T-helper 9 cell (primary cell): ENCODE results near the gene ALS2CL.

Experiments used
- DNase-seq: peaks from one replicate; pipeline ENCODE4 v3.0.0-alpha.2; 2020

Gene ALS2CL

DNA sequence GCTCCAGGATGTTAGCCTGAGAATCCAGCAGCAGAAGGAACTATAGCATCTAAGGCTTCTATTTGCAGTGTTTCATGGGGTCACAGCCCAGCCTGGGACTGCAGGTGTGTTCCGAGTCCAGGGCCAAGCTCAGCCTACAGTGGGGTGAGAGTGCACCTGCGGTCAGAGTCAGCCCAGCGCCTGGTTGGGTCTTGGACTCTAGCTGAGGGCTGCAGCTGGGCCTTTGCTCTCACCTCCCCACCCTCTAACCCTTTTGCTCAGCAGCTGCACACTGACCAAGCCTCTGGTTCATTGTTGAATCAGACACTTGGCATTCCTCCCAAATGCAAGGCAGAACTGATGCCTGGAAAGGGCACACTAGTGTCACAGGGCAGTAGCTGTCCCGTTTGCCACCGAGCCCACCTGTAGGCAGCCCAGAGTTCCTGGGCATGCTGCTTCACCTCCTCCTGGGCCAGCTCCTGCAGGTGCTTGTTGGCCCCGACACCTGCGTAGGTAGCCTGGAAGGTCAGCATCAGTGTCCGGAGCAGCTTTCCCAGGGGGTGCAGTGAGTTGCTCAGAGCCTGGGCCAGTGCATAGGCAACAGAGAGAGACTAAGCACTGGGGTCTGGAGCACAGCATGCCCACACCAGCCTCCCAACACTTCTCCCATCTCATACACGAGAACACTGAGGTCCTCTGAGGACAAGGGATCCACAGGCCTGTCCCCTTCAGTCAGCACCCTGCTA lies 17.5 kb downstream of the ALS2CL start:
- no peak for DNase-seq

DNA sequence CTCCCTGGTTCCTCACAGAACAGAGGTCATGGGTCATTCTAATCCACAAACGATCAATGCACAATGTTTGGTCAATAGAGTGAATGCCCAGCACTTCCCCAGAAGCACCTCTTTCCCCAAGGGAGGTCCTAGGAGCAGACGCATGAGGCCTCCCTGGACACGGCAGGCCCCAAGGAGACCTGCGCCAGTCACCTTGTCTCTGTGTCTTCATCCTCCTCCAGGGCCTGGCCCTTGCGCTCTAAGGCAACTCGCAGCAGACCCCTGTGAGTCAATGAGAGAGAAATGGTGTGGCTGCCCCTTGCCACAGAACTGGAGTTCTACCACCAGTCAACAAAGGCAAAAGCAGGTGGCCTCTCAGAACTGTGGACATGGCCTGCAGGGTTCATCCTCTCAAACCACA lies 18.1 kb downstream of the ALS2CL start:
- no peak for DNase-seq

DNA sequence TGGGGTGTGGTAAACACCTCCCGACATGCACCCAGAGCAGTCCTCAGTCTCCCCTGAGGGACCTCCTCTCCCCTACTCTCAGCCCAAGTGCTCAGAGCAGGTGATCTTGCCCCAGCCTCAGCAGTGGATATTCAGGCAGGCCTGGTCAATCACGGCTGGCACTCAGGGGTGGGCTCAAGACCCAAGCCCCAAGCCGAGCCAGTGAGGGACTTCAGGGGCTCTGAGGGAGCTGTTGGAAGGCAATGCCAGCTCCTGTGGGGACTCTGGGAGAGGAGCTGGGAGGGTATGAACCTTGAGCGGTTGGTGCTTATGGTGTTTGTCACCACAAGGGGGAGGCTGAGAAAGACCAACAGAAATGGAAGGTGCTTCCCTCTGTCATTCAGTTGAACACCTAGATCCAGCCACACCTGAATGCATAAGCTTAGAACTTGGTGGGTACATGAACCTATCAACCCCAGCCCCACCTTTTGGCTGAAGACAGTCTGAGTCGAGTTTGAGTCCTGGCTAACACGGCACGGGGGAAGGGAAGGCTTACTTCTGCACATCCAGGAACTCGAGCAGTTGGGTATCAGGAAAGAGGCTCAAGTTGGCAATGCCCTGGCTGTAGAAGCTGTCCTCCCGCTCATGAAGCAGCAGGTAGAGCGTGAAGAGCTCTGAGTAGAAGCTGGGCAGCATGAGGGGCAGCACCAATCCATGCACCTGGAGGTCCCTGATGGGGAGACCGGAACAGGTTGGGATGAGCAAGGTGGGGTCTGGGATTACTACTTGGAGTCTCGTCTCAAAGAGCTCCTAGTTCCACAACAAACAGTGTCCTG lies 19.2 kb downstream of the ALS2CL start:
- no peak for DNase-seq

DNA sequence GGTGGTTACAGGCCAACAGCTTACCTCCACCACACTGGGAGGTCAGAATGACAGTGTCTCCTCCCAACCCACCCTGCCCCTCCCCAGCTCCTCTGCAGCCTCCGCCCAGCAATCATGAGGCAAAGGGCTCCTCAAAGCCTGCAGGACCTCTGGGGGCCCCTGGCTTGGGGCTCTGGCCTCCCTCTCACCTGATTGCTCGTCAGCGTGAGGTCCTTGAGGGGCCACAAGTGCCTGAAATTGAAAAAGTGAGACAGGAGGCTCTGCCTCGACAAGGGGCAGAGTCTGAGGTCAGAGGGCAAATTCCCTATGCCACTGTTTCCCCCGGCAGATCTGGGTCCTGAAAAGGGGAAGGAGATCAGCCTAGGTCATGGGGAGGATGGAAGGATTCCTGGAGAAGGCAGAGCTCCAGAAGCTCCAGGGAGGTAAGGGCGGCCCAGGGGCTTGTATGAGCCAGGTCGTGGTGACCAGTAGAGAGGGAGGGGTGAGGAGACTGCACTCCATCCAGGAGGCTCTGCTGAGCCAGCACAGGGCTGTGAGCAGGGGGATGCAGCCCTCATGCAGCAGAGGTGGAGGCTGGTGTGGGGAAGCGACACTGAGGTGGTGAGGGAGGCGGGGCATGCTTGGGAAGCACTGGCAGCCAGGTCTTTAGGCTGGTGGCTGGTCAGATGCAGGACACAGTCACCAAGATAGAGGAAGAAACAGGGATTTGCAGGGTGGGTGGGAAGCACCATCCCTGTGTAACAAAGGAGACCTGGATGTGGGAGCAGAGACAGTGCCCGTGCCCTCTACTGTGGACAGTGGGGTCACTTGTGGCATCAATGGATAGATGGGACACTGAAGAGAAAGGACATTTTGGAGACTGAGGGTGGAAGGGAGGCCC lies 20.1 kb downstream of the ALS2CL start:
- DNase-seq = no peak

DNA sequence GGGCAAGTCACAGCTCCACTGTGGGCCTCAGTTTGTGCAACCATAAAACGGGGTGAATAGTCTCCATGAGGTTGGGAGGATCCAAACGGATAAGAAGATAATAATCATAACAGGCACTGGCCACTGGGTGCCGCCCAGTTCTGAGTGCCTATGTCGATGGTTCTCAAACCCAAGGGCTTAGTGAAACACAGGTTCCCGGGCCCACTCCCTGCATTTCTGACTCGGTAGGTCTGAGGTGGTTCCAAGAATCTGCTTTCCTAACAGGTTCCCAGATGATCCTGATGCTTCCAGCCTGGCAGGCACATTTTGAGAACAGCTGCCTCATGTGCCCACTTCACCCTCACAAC lies 21.2 kb downstream of the ALS2CL start:
- DNase-seq = no peak

DNA sequence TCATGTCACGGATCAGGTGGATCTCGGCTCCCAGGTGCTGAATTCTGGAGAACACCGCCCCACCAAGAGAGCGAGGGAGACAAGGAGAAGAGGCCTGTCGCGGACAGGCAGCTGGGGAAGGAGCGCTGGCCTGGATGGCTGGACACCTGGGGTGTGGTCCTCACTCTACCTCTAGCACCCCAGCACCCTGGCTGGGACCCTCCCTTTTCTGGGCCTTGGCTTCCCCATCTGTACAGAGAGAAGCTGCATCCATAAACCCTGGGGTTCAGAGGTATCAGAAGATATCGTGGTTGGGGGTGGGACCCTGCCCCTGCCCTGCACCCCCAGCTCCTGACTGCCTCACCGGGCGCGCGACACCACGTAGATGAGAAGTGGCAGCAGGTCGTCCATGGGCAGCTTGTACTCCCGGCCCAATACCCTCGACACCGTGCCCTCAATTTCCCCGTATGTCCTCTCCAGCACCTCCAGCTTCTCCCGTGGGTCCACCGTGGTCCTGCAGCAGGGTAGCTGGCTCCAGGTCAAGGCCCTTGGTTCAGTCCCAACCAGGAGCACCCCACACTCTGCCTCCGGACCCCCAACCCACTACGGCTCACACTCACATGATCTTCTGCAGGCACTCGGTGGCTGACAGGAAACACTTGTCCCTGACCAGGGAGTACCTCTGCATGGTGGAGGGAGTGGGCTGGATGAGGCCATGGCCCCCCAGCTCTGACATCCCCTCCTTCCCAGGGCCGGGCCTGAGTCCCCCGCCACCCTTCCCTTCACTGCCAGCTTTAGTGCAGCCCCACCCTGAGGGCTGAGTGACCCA lies 21.7 kb downstream of the ALS2CL start:
- DNase-seq = no peak

DNA sequence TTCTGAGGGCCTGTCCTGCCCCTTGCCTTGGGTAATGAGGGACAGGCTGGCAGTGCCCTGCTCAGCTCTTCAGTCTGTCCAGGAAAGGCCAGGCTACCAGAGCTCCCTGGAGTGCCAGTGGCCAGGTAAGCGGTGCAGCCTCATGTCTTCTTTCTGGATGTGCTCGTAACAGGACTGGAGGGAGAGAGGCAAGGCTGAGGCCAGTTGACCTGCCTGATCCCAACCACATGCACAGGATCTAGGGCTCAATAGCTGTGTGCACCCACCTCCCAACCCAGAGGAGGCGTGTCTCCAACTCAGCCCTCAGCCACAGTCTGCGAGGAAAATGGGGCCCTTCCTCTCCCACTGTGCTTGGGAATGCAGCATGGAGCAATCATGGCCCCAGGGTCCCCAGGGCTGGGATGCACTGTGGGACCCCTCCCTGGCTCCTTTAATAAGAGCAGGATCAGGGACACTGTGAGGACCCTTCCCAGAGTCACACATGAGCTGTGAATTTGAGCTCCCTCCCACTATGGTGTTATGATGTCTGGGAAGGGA lies 22.5 kb downstream of the ALS2CL start:
- no peak for DNase-seq

DNA sequence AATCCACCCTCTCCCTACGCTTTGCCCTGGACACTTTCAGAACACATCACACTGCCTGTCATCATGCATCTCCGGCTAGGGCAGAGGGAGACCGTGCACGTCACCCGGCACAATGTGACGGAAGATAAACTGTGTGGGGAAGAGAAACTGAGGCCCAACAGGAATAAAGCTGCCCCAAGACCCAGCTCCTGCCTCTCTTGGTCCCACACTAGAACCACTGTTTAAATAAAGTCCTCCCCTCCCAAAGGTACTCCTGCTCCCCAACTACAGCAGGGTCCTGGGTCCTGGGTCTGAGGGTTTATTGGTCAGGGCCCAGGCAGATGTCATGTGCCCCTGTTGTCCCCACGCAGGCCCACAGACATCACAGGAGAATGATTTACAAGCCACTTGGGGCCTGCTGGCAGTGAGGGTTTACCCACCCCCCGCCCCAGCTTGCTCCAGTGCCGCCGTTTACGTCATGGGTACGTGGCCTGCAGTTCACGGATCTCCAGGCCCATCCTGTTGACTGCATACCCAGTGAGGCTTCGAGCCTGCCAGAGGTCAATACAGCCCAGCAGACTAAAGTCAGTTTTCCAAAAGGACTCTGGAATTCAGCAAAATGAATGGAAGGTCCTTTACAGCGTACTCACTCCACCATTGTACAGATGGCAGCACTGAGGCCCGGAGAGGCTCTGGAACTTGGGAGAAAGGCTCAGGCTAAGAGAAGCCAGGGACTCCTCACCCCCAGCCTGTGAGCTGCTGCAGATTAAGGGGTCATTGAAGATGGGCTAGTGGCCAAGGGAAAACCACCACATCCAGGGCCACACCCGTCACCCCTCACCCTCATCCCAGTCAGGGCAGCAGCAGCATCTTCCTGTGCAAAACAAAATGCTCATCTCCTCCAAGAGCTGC lies 23.2 kb downstream of the ALS2CL start:
- no peak for DNase-seq

DNA sequence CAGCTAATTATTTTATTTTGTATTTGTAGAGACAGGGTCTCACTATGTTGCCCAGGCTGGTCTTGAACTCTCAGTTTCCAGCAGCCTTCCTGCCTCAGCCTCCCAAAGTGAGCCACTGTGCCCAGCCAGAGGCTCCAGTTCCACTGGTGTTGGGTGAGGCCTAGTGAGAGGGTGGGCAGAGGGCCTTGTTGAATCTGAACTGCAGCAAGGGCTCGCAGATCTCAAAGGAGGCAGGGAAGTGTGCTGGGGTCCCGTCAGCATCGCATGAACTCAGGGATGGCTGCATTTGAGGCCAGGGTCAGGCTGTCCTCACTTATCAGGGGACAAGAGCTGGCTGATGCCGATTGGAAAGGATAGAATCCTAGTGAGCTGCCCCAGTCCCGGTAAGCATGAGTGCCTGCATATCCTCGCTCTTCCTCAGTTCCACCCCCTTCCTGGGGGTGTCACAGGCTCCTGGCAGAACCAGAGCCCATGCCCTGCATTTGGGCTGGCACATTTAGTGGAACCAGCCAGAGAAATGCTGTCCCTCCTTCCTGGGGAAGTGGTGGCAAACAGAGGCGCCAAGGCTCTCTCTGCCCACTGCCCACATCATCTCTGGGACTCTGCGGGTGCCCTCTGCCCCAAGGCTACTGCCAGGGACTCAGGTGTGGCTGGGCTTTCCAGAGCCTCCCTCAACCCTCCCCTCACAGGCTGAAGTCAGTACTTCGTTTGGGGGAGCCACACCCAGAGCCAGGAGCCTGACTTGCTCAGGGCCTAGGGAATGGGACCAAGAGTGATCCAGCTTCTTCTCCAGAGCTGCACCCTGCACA lies 24.1 kb downstream of the ALS2CL start:
- no peak for DNase-seq

DNA sequence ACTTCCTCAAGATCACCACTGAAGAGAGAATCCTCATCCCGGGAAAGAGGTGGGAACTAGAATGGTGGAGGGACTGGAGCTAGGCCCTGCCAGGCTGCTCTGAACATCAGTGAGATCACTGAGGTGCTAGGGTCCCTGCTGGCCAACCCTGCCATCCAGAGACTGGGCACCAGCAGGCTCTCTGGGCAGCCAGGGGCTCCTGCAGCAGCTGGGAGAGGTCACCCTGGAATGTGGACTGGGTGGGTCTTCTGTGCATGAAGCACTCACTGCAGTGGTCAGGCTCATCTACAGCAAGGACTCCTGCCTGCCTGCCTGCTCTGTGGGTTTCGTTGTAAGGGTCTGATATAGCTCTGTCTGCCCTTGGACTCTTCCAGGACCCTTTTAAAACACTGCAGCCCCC lies 24.9 kb downstream of the ALS2CL start:
- no peak for DNase-seq

DNA sequence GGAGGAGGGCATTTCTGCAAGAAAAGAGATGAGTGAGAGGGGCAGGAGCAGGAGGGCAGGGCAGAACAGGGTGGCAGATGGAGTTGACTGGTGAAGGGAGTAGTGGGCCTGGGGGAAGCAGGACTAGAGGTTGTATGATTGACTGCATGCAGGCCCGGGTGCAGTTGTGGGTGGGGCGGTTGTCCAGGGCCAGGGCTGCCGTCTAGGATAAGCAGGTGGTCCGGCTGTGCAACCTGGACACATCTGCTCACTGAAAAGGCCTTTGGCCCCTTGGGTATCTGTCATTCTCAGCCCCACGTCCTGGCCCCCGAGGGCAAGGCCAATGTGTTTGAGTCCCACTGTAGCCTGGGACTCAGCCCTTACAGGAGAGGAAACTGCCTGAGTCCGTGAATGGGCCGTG lies 25.4 kb downstream of the ALS2CL start:
- no peak for DNase-seq

DNA sequence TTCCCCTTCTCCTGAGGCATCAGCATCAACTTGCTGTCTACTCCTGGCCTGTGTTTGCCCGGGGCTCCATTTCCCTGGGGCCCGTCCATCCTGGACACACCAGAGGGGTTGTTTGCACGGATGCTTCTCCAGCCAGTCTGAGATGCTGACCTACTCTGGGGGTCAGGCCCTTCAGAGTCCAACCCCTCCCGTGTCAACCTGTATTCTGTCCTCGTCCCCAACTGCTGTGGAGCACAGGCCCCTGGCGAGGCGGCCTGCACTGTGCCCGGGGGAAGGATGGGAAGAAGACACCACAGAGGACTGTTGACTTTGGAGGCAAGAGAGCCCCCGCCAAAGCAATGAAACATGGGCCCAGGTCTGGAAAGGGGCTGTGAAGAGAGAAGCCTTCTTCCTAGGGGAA lies 25.8 kb downstream of the ALS2CL start:
- no peak for DNase-seq

DNA sequence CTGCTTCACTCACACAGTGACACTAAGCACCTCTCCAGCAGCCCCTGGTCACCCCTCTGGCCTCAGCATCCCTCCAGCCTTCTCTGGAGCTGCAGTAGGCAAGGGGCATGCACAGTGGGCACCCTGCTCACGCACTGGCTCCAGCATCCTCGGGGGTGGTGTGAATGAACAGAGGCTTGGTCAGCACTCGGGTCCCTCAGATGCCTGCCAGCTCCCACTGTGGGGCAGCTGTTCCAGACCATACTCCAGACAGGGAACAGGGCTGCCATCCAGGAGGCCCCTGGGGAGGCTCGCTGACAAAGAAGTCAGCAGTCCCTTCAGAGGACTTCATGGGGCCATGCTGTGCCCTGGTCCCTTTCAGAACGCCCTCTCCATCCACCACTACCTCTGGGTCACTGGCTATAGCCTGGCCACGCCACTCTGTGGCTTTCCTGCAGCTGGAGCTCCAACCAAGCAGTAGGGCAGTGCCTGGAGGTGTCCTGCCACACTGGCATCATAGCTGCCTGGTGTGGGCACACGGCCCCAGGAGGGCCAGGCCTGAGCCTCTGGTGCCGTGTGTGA lies 26.3 kb downstream of the ALS2CL start:
- no peak for DNase-seq

DNA sequence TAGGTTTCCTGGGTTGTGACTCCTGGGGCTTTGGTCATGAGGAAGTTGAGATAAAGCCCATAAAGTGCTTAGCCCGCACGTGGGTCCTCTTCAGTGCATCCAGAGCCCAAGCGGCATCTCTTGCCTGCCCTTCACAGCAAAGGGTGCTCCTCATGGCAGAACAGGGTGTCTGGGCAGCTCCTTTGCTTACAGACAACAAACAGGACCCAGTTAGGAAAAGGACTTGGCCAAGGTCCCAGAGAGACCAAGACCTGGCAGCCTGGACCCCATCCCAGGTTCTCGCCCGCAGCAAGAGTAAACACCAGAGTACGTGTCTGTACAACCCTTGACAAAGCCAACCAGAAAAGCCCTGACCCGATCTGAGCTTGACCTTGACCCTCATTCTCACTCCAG lies 27.0 kb downstream of the ALS2CL start:
- no peak for DNase-seq

DNA sequence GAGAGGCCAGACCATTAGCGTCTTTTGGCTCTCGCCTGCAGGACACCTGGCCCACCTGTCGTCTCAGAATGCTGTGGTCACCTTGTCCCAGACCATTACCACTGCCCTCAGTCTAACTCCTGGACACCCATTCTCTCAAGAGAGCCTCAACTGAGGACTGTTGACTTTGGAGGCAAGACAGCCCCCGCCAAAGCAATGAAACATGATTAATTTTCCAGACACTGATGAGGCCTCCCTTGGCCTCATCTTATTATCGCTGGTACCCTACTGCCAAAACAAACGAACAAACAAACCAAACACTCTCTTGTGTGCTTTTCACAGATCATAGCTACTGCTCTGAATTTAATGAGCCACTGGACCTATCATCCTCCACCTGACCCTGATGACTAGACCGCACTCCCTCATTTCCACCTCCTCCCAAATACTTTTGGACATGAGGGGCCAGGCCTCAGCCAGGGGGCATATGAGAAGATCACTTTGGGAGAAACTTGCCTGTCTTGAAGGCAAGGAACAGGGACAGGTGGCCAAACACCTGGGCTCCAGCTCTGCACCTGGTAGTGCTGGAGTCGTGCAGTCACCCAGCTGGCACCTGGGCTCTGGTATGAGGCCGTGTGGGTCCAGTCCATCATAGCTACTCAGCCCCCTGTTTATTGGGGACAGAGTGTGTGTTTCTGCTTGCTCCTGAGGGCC lies 27.6 kb downstream of the ALS2CL start:
- no peak for DNase-seq

DNA sequence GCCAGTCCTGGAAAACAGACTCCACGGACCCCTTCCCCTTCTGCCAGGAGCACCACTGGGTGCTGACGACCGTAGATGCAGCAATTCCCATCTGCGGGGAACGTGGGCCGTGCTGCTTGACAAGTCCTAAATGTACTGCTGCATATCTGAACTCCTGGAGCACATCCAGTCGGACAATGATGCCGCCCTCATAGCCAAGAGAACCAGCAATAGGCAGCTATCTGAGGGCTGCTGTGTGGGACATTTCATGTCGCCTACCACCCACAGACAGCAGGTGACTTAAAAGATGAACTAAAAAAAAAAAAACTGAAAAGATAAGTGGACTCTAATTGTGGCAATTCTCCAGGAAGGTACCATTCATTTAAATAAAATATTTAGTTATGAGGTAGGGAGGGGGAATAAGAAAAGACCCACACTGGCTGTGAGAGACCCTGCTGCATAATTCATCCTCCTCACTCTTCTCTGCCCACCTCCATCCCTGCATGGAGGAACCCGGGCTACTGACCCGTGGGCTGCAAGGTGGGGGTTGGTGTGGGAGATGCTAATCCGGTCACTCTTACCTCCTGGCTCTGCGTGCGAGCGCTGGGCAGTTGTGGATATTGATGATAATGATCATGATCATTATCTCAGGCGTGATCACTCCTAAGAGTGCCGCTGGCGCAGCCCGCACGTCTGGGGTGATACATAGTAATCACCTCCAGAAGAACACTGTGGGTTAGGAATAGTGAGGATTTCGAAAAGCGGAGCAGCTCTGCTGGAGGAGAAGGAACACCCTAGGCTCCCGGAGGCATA lies 28.3 kb downstream of the ALS2CL start:
- no peak for DNase-seq

DNA sequence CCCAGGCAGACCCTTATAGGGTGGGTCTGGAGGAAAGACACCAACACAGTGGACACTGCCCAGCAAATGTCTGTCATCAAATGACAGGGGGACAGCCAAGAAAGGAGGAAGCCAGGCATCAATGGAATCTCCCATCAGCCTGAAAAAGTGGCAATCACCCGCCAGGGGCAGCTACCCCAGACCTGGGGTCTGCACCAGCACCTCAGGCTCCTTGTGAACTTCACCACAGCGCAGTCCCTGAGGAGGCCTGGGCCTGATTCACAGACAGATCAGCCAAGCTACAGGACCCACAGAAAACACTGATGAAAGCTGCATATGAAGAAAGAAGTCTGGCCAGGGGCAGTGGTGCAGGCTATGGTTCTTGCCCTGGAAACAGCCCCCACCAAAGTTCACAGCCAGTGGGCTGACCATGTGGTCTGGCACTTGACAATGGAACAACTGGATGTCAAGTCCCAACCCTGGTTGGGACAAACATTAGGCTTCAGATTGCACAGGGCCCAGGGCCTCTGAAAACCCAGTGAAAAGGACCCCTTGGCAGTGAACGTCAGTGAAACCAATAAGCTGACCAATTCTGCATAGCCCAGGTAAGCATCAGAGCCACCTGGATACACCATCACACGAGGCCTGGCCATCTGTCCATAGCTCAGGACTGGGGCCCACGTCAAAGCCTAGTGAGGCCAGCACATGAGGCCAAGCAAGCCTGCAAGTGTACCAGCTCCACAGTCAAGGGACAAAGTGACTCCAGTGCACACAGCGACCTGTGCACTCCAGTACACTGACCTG lies 29.1 kb downstream of the ALS2CL start:
- DNase-seq = no peak
